Aorta (tissue), 5 donors: Measurements from ENCODE around the gene ABHD5. TPM values are rescaled to one million over a fixed set of nuclear protein-coding genes. Genes with fewer than 3 reads are reported as not detected.

ENCODE experiments used
- ATAC-seq: fragments of 200-7000 bp; cut with Tn5 transposase; one replicate; pipeline ENCODE4 v1.9.1; 2022; ENCODE audit warnings: moderate library complexity; ENCODE audit not compliant: low FRiP score
- DNase-seq, 2 donors: peaks; one replicate each; pipeline ENCODE4 v3.0.0-alpha.2; 2020
- H3K27ac ChIP-seq, 2 donors: one replicate each; pipeline ENCODE4 v1.5.1; 2013; ENCODE audit warnings: low read length in 2 of 2, mild to moderate bottlenecking in 2 of 2, moderate library complexity in 2 of 2, control low read depth in 1 of 2, inconsistent platforms in 1 of 2, low read depth in 1 of 2
- H3K27me3 ChIP-seq, 2 donors: one replicate each; pipeline ENCODE4 v1.6.1; 2013; ENCODE audit warnings: control low read depth in 1 of 2, low read length in 1 of 2, mild to moderate bottlenecking in 1 of 2, moderate library complexity in 1 of 2; ENCODE audit not compliant: insufficient read depth in 2 of 2, control insufficient read depth in 1 of 2
- H3K36me3 ChIP-seq, 2 donors: one replicate each; pipeline ENCODE4 v1.6.1; 2013; ENCODE audit warnings: control low read depth in 1 of 2, low read length in 1 of 2, mild to moderate bottlenecking in 1 of 2; ENCODE audit not compliant: insufficient read depth in 2 of 2, control insufficient read depth in 1 of 2
- H3K4me1 ChIP-seq, 2 donors: one replicate each; pipeline ENCODE4 v1.6.1; 2013; ENCODE audit warnings: low read length in 2 of 2, control low read depth in 1 of 2, mild to moderate bottlenecking in 1 of 2, moderate library complexity in 1 of 2; ENCODE audit not compliant: insufficient read depth in 2 of 2, control insufficient read depth in 1 of 2
- H3K4me3 ChIP-seq, 2 donors: one replicate each; pipeline ENCODE4 v1.5.1; 2013; ENCODE audit warnings: low read length in 2 of 2, control low read depth in 1 of 2, mild to moderate bottlenecking in 1 of 2
- H3K9me3 ChIP-seq: one replicate; pipeline ENCODE4 v1.6.1; 2013; ENCODE audit warnings: mild to moderate bottlenecking, low read length; ENCODE audit not compliant: control insufficient read depth
- WGBS, 2 donors: extraction: QIAGEN DNeasy Blood & Tissue Kit; methylation state at CpG; one replicate each; pipeline ENCODE4 v1.1.7; 2013; 5-methylcytosine and 5-hydroxymethylcytosine counted together
- intact Hi-C, 2 donors: fragments of 100-400 bp; cut with DNase I; formaldehyde crosslinking; loops; one replicate each; pipeline versions ENCODE4 v1.14.2 to v1.15.0; 2022
- polyA plus RNA-seq, 2 donors: library from polyadenylated mRNA; stranded (reverse); fragments of 200-250 nt; gene quantifications; one replicate each; pipeline ENCODE4 v1.2.3, GENCODE V29; 2013
- total RNA-seq, 2 donors: library from RNA; stranded (reverse); fragmentation: NEBNext Ultra II Directional; extraction: Animal tissue kit (Norgen Biotek cat#: 25700); gene quantifications; one replicate each; pipeline ENCODE4 v1.2.1, GENCODE V29; 2021
- donor health status: healthy with polysubstance abuse.
- donor health status: Bipolar disorder and iron deficiency.
- donor health status: DM: no; HTN: no; CAD: no.
- donor health status: DM: no; HTN: no; CAD: no.
- donor health status: DM: yes; HTN: yes; CAD: no.

The ABHD5 gene
- total and polyA plus RNA-seq, 4 donors, result 8.6 to 28.8 (median 15.4) TPM

GRCh38 chr3:43689766-43690399 is 855 bp upstream of the ABHD5 start:
- H3K4me1 ChIP-seq, result no peaks in the 10 kb centered on the region
- no peak for ATAC-seq
- no peak overlapping the region for H3K27ac ChIP-seq
- intact Hi-C loops, result loop anchor here (2.0 to 10.0 kb wide), 8 partner anchors 42 to 505 kb away; partner anchors contain the start of gene ANO10 (in 2 of the 2)
- no peaks in the 10 kb centered on the region for H3K36me3 ChIP-seq
- H3K9me3 ChIP-seq, result no peaks in the 10 kb centered on the region
- no peaks in the 10 kb centered on the region for H3K27me3 ChIP-seq
- H3K4me3 ChIP-seq, result peak overlapping the region; percentile 15 to 19
- WGBS, 2 donors, result 11 to 13% methylated on average over 24 to 26 of the region's 26 CpGs
- peak in 1 of 2 donors; percentile 57 for DNase-seq

- Histone ChIP-seq H3K27ac (peak overlapping the region in 1 of 2 donors; percentile 48), H3K9me3 (no peaks in the 10 kb centered on the region), H3K36me3 (no peaks in the 10 kb centered on the region), H3K4me3 (peak overlapping the region; percentile 84), H3K4me1 (peaks cover 0 to 4% of the 10 kb centered on the region in 2 donors), H3K27me3 (no peaks in the 10 kb centered on the region)
- ATAC-seq (peak; percentile 72), DNase-seq (peak; percentile 78 to 91)
- intact Hi-C loops, result loop anchor here (2.0 to 10.0 kb wide), 8 partner anchors 41 to 503 kb away; partner anchors contain the start of gene ANO10 (in 2 of the 2)
- 1% methylated on average over 49 to 72 of the region's 72 CpGs for WGBS, 2 donors
These were observed 620 bp downstream of the ABHD5 start for GRCh38 chr3:43691120-43691995.

- intact Hi-C loops, result loop anchor here (5.0 to 10.0 kb wide), 7 partner anchors 40 to 503 kb away; partner anchors contain the start of gene ANO10 (in 1 of the 2)
- Histone ChIP-seq H3K9me3 (no peaks in the 10 kb centered on the region), H3K27me3 (no peaks in the 10 kb centered on the region), H3K4me3 (peak overlapping the region; percentile 84), H3K36me3 (no peaks in the 10 kb centered on the region), H3K4me1 (peaks cover 0 to 4% of the 10 kb centered on the region in 2 donors), H3K27ac (no peak overlapping the region)
- 71 to 74% methylated on average over 8 of the region's 8 CpGs for whole genome bisulfite sequencing, 2 donors
- no peak for DNase-seq
- ATAC-seq, result no peak
These were observed 1.5 kb downstream of the ABHD5 start for GRCh38 chr3:43692085-43692855.

GRCh38 chr3:43692971-43693370 is 2.2 kb downstream of the ABHD5 start:
- H3K4me3 ChIP-seq, result no peak overlapping the region
- ATAC-seq (no peak), DNase-seq (no peak)
- intact Hi-C loops, result loop anchor here (5.0 to 10.0 kb wide), 7 partner anchors 39 to 502 kb away; partner anchors contain the start of gene ANO10 (in 1 of the 2)
- H3K27me3 ChIP-seq, result no peaks in the 10 kb centered on the region
- peaks cover 0 to 4% of the 10 kb centered on the region in 2 donors for H3K4me1 ChIP-seq
- H3K9me3 ChIP-seq, result no peaks in the 10 kb centered on the region
- 20 to 29% methylated on average over 2 of the region's 2 CpGs for WGBS, 2 donors
- H3K27ac ChIP-seq, result no peak overlapping the region
- no peaks in the 10 kb centered on the region for H3K36me3 ChIP-seq

GRCh38 chr3:43693594-43693993 is 2.9 kb downstream of the ABHD5 start:
- WGBS, 2 donors, result 56 to 69% methylated on average over 1 of the region's 1 CpG
- ATAC-seq (no peak), DNase-seq (no peak)
- H3K27me3 ChIP-seq, result no peaks in the 10 kb centered on the region
- intact Hi-C loops, result loop anchor here (5.0 to 10.0 kb wide), 7 partner anchors 39 to 501 kb away; partner anchors contain the start of gene ANO10 (in 1 of the 2)
- H3K4me3 ChIP-seq, result no peak overlapping the region
- H3K27ac ChIP-seq, result no peak overlapping the region
- no peaks in the 10 kb centered on the region for H3K9me3 ChIP-seq
- H3K36me3 ChIP-seq, result no peaks in the 10 kb centered on the region
- H3K4me1 ChIP-seq, result peaks cover 0 to 4% of the 10 kb centered on the region in 2 donors

GRCh38 chr3:43695443-43695842 is 4.7 kb downstream of the ABHD5 start:
- H3K9me3 ChIP-seq, result no peaks in the 10 kb centered on the region
- 41 to 42% methylated on average over 2 of the region's 2 CpGs for WGBS, 2 donors
- H3K36me3 ChIP-seq, result no peaks in the 10 kb centered on the region
- H3K4me3 ChIP-seq, result no peak overlapping the region
- H3K27me3 ChIP-seq, result no peaks in the 10 kb centered on the region
- no peak for ATAC-seq
- intact Hi-C loops, result loop anchor here in 1 of 2 donors (10.0 kb wide), 3 partner anchors 141 to 499 kb away; no protein-coding TSS in a partner anchor
- DNase-seq, result no peak
- no peak overlapping the region for H3K27ac ChIP-seq
- peaks cover 0 to 4% of the 10 kb centered on the region in 2 donors for H3K4me1 ChIP-seq

- ATAC-seq, result no peak
- intact Hi-C loops, result loop anchor here in 1 of 2 donors (10.0 kb wide), 3 partner anchors 141 to 499 kb away; no protein-coding TSS in a partner anchor
- DNase-seq, result no peak
- H3K4me3 ChIP-seq, result no peak overlapping the region
- H3K36me3 ChIP-seq, result no peaks in the 10 kb centered on the region
- no peak overlapping the region for H3K27ac ChIP-seq
- H3K27me3 ChIP-seq, result no peaks in the 10 kb centered on the region
- H3K4me1 ChIP-seq, result peaks cover 0 to 4% of the 10 kb centered on the region in 2 donors
- H3K9me3 ChIP-seq, result no peaks in the 10 kb centered on the region
These were observed 5.1 kb downstream of the ABHD5 start for GRCh38 chr3:43695863-43696262.

- Histone ChIP-seq H3K36me3 (no peaks in the 10 kb centered on the region), H3K4me3 (no peak overlapping the region), H3K4me1 (peaks cover 0 to 4% of the 10 kb centered on the region in 2 donors), H3K27me3 (no peaks in the 10 kb centered on the region), H3K27ac (no peak overlapping the region), H3K9me3 (no peaks in the 10 kb centered on the region)
- ATAC-seq (no peak), DNase-seq (no peak)
- WGBS, 2 donors, result 83 to 84% methylated on average over 1 of the region's 1 CpG
- intact Hi-C loops, result loop anchor here in 1 of 2 donors (10.0 kb wide), 3 partner anchors 142 to 498 kb away; no protein-coding TSS in a partner anchor
These were observed 5.7 kb downstream of the ABHD5 start for GRCh38 chr3:43696441-43696840.
